ENCODE data around the gene ARHGEF4. TPM values are rescaled to one million over a fixed set of nuclear protein-coding genes. Genes with fewer than 3 reads are reported as not detected.

ARHGEF4 gene
- total RNA-seq, 2 experiments from 2014 or later = 0.30 to 0.41 TPM

GRCh38 chr2:131093696-131094462 lies 257.2 kb downstream of the ARHGEF4 start:
- Mint-ChIP-seq H3K9me3 (ENCODE audit: low read depth) (no peaks in the 10 kb centered on the region), H3K27ac (peak overlapping the region; percentile 98), H3K4me3 (peak overlapping the region; percentile 91), H3K36me3 (peaks cover 12% of the 10 kb centered on the region), H3K27me3 (peaks cover 3% of the 10 kb centered on the region), H3K4me1 (peaks cover 28% of the 10 kb centered on the region)
- ATAC-seq = peak; percentile 85
- CTCF ChIA-PET = interaction anchor here (4.0 kb wide), 1 partner anchor 10 kb away, joined by 22 read pairs; the partner anchor contains the start of gene PLEKHB2
- DNase-seq = peak; percentile 43

DNA sequence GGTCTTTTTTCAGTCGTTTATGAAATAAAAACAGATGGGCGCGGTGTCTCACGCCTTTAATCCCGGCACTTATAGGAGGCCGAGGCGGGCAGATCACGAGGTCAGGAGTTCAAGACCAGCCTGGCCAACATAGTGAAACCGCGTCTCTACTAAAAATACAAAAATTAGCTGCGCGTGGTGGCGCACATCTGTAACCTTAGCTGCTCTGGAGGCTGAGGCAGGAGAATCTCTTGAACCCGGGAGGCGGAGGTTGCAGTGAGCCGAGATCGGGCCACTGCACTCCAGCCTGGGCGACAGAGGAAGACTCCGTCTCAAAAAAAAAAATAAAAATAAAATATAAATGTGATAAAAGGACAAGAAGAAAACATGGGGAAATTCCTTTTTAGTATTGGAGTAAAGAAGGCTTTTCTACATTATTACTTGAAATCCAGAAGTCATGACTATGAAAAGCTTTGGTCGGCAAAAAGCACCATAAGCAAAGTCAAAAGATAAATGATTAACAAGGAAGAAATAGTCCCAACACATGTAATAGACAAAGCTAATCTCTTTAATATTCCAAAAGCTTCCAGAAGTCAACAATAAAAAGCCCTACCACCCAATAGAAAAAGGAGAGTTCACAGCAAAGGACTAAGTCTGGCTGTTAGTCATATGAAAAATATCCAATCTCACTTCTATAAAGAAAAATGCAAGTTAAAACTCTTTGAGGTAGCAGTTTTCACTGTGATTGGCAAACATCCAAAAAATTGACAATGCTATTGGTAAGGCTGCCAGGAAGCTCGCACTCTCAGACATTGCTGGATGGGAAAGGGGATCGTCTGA lies 258.0 kb downstream of the ARHGEF4 start:
- CTCF ChIA-PET = interaction anchor here (4.0 kb wide), 1 partner anchor 9 kb away, joined by 22 read pairs; the partner anchor contains the start of gene PLEKHB2
- H3K9me3 Mint-ChIP-seq (ENCODE audit: low read depth) = no peaks in the 10 kb centered on the region
- H3K27me3 Mint-ChIP-seq = peaks cover 3% of the 10 kb centered on the region
- ATAC-seq (no peak), DNase-seq (no peak)
- H3K4me1 Mint-ChIP-seq = peaks cover 22% of the 10 kb centered on the region
- peak overlapping the region; percentile 91 for H3K4me3 Mint-ChIP-seq
- peak overlapping the region; percentile 98 for H3K27ac Mint-ChIP-seq
- peaks cover 8% of the 10 kb centered on the region for H3K36me3 Mint-ChIP-seq

Other genes starting within 250 kb of the ARHGEF4 start
- gene CFC1, start 237.3 kb upstream of the ARHGEF4 start, total RNA-seq = not detected
- gene POTEJ, start 225.5 kb upstream of the ARHGEF4 start, total RNA-seq = not detected
- gene GPR148, start 107.8 kb upstream of the ARHGEF4 start, total RNA-seq = not detected
- gene AMER3, start 81.4 kb upstream of the ARHGEF4 start, total RNA-seq = not detected

Data from activated CD8-positive, alpha-beta memory T cell treated with anti-CD3 and anti-CD28 coated beads, Interleukin-2, amount 10 ng/mL, durations not matched to agents 7 days and 5 days (primary cell).